Progenitor cell of endocrine pancreas (in vitro differentiated cells): ENCODE data around the gene DRD3. TPM values are rescaled to one million over a fixed set of nuclear protein-coding genes. Genes with fewer than 3 reads are reported as not detected.

Experiments used
- total RNA-seq: library from RNA; stranded (reverse); gene quantifications from 2 replicates; pipeline ENCODE4 v1.2.1, GENCODE V29; 2021

The DRD3 gene
- total RNA-seq, 1 donor from 2014 or later, result not detected

Other genes with a start within 250 kb of the DRD3 start
- gene ZDHHC23, start 231.0 kb downstream of the DRD3 start, total RNA-seq, result 15.4 and 16.5 TPM in 2 replicates
- 15.6 and 15.9 TPM in 2 replicates for gene CCDC191, start 122.5 kb downstream of the DRD3 start, total RNA-seq
- gene QTRT2, start 122.3 kb downstream of the DRD3 start, total RNA-seq, result 35.9 and 39.8 TPM in 2 replicates
- not detected in 2 replicates for gene ZNF80, start 58.5 kb upstream of the DRD3 start, total RNA-seq
- not detected in 2 replicates for gene TIGIT, start 115.0 kb upstream of the DRD3 start, total RNA-seq